Lower leg skin (tissue), 3 donors: ENCODE measurements around the gene SMG7.

Source experiments
- CTCF ChIP-seq, 3 donors: fragments of 450-650 bp; IDR thresholded peaks; one replicate each; pipeline ENCODE4 v1.5.1; 2016; ENCODE audit warnings: antibody characterized with exemption in 3 of 3, mild to moderate bottlenecking in 3 of 3, moderate library complexity in 2 of 3
- POLR2A ChIP-seq, 2 donors: fragments of 450-650 bp; IDR thresholded peaks; one replicate each; pipeline ENCODE4 v1.6.1; 2016 to 2017; ENCODE audit warnings: antibody characterized with exemption in 2 of 2, mild to moderate bottlenecking in 1 of 2, moderate library complexity in 1 of 2

GRCh38 chr1:183597656-183598347, 125.5 kb downstream of the SMG7 start:
- no peak for TF ChIP-seq CTCF (IDR thresholded peaks at IDR 0.05)
- no peak for TF ChIP-seq POLR2A (IDR thresholded peaks at IDR 0.05)
